HG03064 (cell line): ENCODE results near the gene ADGRA1.
"Not testable (repeated sequence)": the region's sequence is repeated elsewhere in the genome, so short reads cannot be mapped to it uniquely, and the experiment has no call there.

Source experiments
- ATAC-seq: cut with Tn5 transposase; IDR thresholded peaks from one replicate; pipeline ENCODE4 v1.9.1; 2021; ENCODE audit warnings: low read depth; ENCODE audit not compliant: unreplicated experiment

ADGRA1 gene

GRCh38 chr10:133087679-133088178 is at the start of gene ADGRA1:
Gene ADGRA1 (plus strand): TSS chr10:133087924. CDS start chr10:133088910, 986 bp downstream.
- ATAC-seq, result no peak

- no peak for ATAC-seq
These were observed 49.5 kb upstream of the ADGRA1 start for GRCh38 chr10:133038036-133038823.

GRCh38 chr10:133039107-133039802 is 48.5 kb upstream of the ADGRA1 start:
- ATAC-seq, result no peak

GRCh38 chr10:133039803-133040165 is 47.9 kb upstream of the ADGRA1 start:
- no peak for ATAC-seq

- no peak for ATAC-seq
These were observed 47.5 kb upstream of the ADGRA1 start for GRCh38 chr10:133040198-133040597.

GRCh38 chr10:133041101-133041500 is 46.6 kb upstream of the ADGRA1 start:
- ATAC-seq, result no peak

GRCh38 chr10:133042061-133042460 is 45.7 kb upstream of the ADGRA1 start:
- ATAC-seq, result no peak

- no peak for ATAC-seq
These were observed 44.9 kb upstream of the ADGRA1 start for GRCh38 chr10:133042816-133043215.

GRCh38 chr10:133043541-133044225 is 44.0 kb upstream of the ADGRA1 start:
- no peak for ATAC-seq

- ATAC-seq, result no peak
These were observed 43.3 kb upstream of the ADGRA1 start for GRCh38 chr10:133044401-133044811.

- no peak for ATAC-seq
These were observed 42.0 kb upstream of the ADGRA1 start for GRCh38 chr10:133045556-133046389.

- no peak for ATAC-seq
These were observed 41.3 kb upstream of the ADGRA1 start for GRCh38 chr10:133046390-133046765.

- ATAC-seq, result no peak
These were observed 40.1 kb upstream of the ADGRA1 start for GRCh38 chr10:133047526-133048123.

- ATAC-seq, result no peak
These were observed 39.5 kb upstream of the ADGRA1 start for GRCh38 chr10:133048266-133048665.

- ATAC-seq, result no peak
These were observed 38.8 kb upstream of the ADGRA1 start for GRCh38 chr10:133048926-133049325.

GRCh38 chr10:133049639-133050038 is 38.1 kb upstream of the ADGRA1 start:
- no peak for ATAC-seq

- ATAC-seq, result no peak
These were observed 37.4 kb upstream of the ADGRA1 start for GRCh38 chr10:133050371-133050770.

GRCh38 chr10:133052076-133052475 is 35.6 kb upstream of the ADGRA1 start:
- ATAC-seq, result no peak

- ATAC-seq, result not testable (repeated sequence)
These were observed 34.1 kb upstream of the ADGRA1 start for GRCh38 chr10:133053527-133054133.

- ATAC-seq, result no peak
These were observed 32.3 kb upstream of the ADGRA1 start for GRCh38 chr10:133055470-133055869.
